T-helper 9 cell (primary cell): ENCODE measurements around the gene NEB.

Experiments used
- DNase-seq: peaks from one replicate; pipeline ENCODE4 v3.0.0-alpha.2; 2020

The NEB gene

DNA sequence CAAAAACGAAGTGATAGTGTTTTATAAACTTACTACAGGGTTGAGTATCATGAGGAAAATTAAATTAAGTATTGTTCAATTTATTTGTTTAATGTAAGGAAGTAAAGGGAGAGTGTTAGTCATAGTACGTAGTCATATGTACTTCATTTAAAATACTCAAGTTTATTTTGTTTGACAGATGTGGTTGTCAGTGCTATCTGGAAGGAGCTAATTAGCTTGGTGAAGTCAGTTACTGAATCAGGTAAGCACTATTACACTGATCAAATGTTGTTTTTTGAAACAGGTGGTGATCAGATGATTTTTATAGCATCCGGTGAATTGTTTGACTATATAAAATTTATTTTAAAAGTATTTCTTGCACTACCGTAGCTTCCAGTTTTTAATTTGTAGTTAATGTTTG lies 295.8 kb downstream of the NEB start:
- DNase-seq: no peak

DNA sequence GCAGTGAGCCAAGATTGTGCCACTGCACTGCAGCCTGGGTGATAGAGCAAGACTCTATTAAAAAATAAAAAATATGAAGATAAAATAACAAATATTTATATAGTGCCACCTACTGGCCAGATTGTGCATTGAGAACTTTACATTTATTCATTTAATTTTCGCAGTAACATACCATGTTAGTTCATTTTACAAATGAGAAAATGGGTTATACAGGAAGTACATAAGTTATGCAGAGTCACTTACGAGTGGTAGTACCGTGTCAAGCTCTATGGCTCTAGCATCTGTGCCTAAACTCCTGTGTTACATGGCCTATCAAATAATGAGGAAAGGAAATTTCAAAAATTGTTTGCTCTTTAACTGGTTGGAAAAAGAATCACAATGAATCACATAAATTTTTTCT lies 296.6 kb downstream of the NEB start:
- DNase-seq: no peak
